Trophoblast cell (in vitro differentiated cells and primary cell): ENCODE data around the gene RTN4R.
A peak's percentile ranks its signal among the peaks of the same experiment; 100 is the strongest.
"Not testable (repeated sequence)": the region's sequence is repeated elsewhere in the genome, so short reads cannot be mapped to it uniquely, and the experiment has no call there.

Experiments
- DNase-seq, 2 donors: peaks; one replicate each; pipeline ENCODE4 v3.0.0-alpha.2; 2016
- H2AFZ ChIP-seq: 2 replicates; pipeline ENCODE4 v1.6.1; 2013; ENCODE audit warnings: low read length, moderate library complexity, mild to moderate bottlenecking; ENCODE audit not compliant: insufficient read depth, poor library complexity
- H2AK5ac ChIP-seq: 2 replicates; pipeline ENCODE4 v1.6.1; 2013; ENCODE audit warnings: mild to moderate bottlenecking, low read length
- H2BK120ac ChIP-seq: 2 replicates; pipeline ENCODE4 v1.6.1; 2013; ENCODE audit warnings: low read length, mild to moderate bottlenecking, moderate library complexity; ENCODE audit not compliant: insufficient read depth, poor library complexity
- H2BK12ac ChIP-seq: 2 replicates; pipeline ENCODE4 v1.6.1; 2013; ENCODE audit warnings: mild to moderate bottlenecking, low read length, moderate library complexity
- H2BK5ac ChIP-seq: 2 replicates; pipeline ENCODE4 v1.6.1; 2013; ENCODE audit warnings: low read length, low read depth, moderate library complexity, mild to moderate bottlenecking; ENCODE audit not compliant: poor library complexity
- H3K14ac ChIP-seq: 2 replicates; pipeline ENCODE4 v1.6.1; 2013; ENCODE audit warnings: mild to moderate bottlenecking, low read length
- H3K18ac ChIP-seq: 2 replicates; pipeline ENCODE4 v1.6.1; 2013; ENCODE audit warnings: mild to moderate bottlenecking, low read length
- H3K23ac ChIP-seq: 2 replicates; pipeline ENCODE4 v1.6.1; 2013; ENCODE audit warnings: low read length
- H3K27ac ChIP-seq: 2 replicates; pipeline ENCODE4 v1.5.1; 2013; ENCODE audit warnings: low read depth, mild to moderate bottlenecking, inconsistent platforms, low read length, moderate library complexity
- H3K27me3 ChIP-seq: 2 replicates; pipeline ENCODE4 v1.6.1; 2013; ENCODE audit warnings: inconsistent platforms, mild to moderate bottlenecking, low read length, moderate library complexity; ENCODE audit not compliant: insufficient read depth
- H3K36me3 ChIP-seq, 2 experiments: 1 replicate in 1 of 2; 2 replicates in 1 of 2; pipeline ENCODE4 v1.6.1; 2013; ENCODE audit warnings: low read length in 2 of 2, mild to moderate bottlenecking in 2 of 2, moderate library complexity in 1 of 2; ENCODE audit not compliant: insufficient read depth in 2 of 2, control insufficient read depth in 1 of 2
- H3K4ac ChIP-seq: 2 replicates; pipeline ENCODE4 v1.6.1; 2013; ENCODE audit warnings: low read depth, mild to moderate bottlenecking, low read length, moderate library complexity
- H3K4me1 ChIP-seq, 2 experiments: 1 replicate in 1 of 2; 2 replicates in 1 of 2; pipeline ENCODE4 v1.6.1; 2013; ENCODE audit warnings: low read length in 2 of 2, mild to moderate bottlenecking in 2 of 2, moderate library complexity in 1 of 2; ENCODE audit not compliant: insufficient read depth in 2 of 2, control insufficient read depth in 1 of 2
- H3K4me2 ChIP-seq: 2 replicates; pipeline ENCODE4 v1.6.1; 2013; ENCODE audit warnings: inconsistent platforms, mild to moderate bottlenecking, low read length, moderate library complexity
- H3K4me3 ChIP-seq: 2 replicates; pipeline ENCODE4 v1.5.1; 2013; ENCODE audit warnings: mild to moderate bottlenecking, low read depth, low read length, inconsistent platforms
- H3K79me1 ChIP-seq: one replicate; pipeline ENCODE4 v1.6.1; 2013; ENCODE audit warnings: low read length
- H3K79me2 ChIP-seq: 2 replicates; pipeline ENCODE4 v1.6.1; 2013; ENCODE audit warnings: low read length, mild to moderate bottlenecking; ENCODE audit not compliant: control insufficient read depth, insufficient read depth, poor library complexity
- H3K9ac ChIP-seq: 2 replicates; pipeline ENCODE4 v1.6.1; 2013; ENCODE audit warnings: mild to moderate bottlenecking, low read length
- H3K9me3 ChIP-seq: 2 replicates; pipeline ENCODE4 v1.6.1; 2013; ENCODE audit warnings: low read depth, mild to moderate bottlenecking, control low read depth, inconsistent platforms, low read length; ENCODE audit not compliant: insufficient read depth
- H4K12ac ChIP-seq: 2 replicates; pipeline ENCODE4 v1.6.1; 2013; ENCODE audit warnings: low read depth, mild to moderate bottlenecking, low read length, moderate library complexity
- H4K8ac ChIP-seq: 2 replicates; pipeline ENCODE4 v1.6.1; 2013; ENCODE audit warnings: low read depth, mild to moderate bottlenecking, low read length, moderate library complexity
- H4K91ac ChIP-seq: one replicate; pipeline ENCODE4 v1.6.1; 2013; ENCODE audit warnings: low read depth, mild to moderate bottlenecking, low read length, moderate library complexity
- WGBS: extraction: QIAGEN DNeasy Blood & Tissue Kit; methylation state at CpG from one replicate; pipeline ENCODE4 v1.1.7; 2013; ENCODE audit warnings: missing lambda C conversion rate; ENCODE audit not compliant: insufficient read length, insufficient coverage; ENCODE audit errors: extremely low coverage; 5-methylcytosine and 5-hydroxymethylcytosine counted together

Gene RTN4R

GRCh38 chr22:20285473-20286311, 17.6 kb upstream of the RTN4R start:
- no CpG with 5 or more reads among the region's 12 CpGs for WGBS
- H4K91ac ChIP-seq, H3K18ac ChIP-seq: not testable (repeated sequence)

GRCh38 chr22:20284471-20285086, 16.5 kb upstream of the RTN4R start:
- H3K79me2 ChIP-seq: no peaks in the 10 kb centered on the region
- no CpG with 5 or more reads among the region's 13 CpGs for WGBS
- H2BK12ac ChIP-seq: no peak overlapping the region
- no peak overlapping the region for H2AFZ ChIP-seq
- H4K8ac ChIP-seq: no peak overlapping the region
- H2AK5ac ChIP-seq: no peak overlapping the region
- no peak overlapping the region for H3K4me2 ChIP-seq
- H3K18ac ChIP-seq: no peak overlapping the region
- H4K91ac ChIP-seq: no peak overlapping the region
- H2BK5ac ChIP-seq: no peak overlapping the region
- H3K27me3 ChIP-seq: no peaks in the 10 kb centered on the region
- no peak overlapping the region for H3K4me3 ChIP-seq
- no peak overlapping the region for H3K9ac ChIP-seq
- no peaks in the 10 kb centered on the region for H3K36me3 ChIP-seq
- no peak overlapping the region for H3K27ac ChIP-seq
- DNase-seq: no peak
- no peak overlapping the region for H3K23ac ChIP-seq
- H3K9me3 ChIP-seq: peaks cover 2% of the 10 kb centered on the region
- H3K79me1 ChIP-seq: no peaks in the 10 kb centered on the region
- no peak overlapping the region for H2BK120ac ChIP-seq
- H3K4me1 ChIP-seq: no peaks in the 10 kb centered on the region
- H3K14ac ChIP-seq: no peak overlapping the region
- no peak overlapping the region for H3K4ac ChIP-seq
- no peak overlapping the region for H4K12ac ChIP-seq

More at GRCh38 chr22:20285473-20286311, 17.6 kb upstream of the RTN4R start:
- H4K12ac ChIP-seq, H3K23ac ChIP-seq, H3K36me3 ChIP-seq, H3K9ac ChIP-seq, H3K9me3 ChIP-seq, H3K4me1 ChIP-seq, H3K4me2 ChIP-seq, H2BK120ac ChIP-seq, H3K27me3 ChIP-seq, H3K79me2 ChIP-seq, H3K79me1 ChIP-seq, H3K4ac ChIP-seq, H2BK5ac ChIP-seq, H3K14ac ChIP-seq, H3K4me3 ChIP-seq, H3K27ac ChIP-seq, H2AFZ ChIP-seq, H2AK5ac ChIP-seq, H2BK12ac ChIP-seq, H4K8ac ChIP-seq: not testable (repeated sequence)
- peak; percentile 30 to 75 for DNase-seq

DNA sequence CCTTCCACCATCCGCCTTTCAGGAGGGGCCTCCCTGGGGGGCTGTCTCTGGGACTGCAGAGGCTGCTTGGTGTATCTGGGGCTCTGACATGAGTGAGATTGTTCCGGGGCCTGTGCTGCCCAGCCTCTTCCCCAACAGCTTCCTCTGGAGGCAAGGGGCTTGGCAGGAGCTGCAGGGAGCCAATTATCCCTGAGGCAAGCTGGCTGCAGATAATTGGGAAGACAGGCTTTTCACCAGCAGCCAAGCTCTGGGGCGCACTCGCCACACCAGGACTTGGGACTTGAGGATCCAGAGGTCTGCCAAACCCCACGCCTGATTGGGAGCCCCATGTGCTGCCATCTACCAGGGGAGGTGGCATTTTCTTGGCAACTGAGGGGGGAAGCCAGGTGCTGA, 15.6 kb upstream of the RTN4R start:
- Histone ChIP-seq H4K91ac (no peak overlapping the region), H3K14ac (no peak overlapping the region), H3K18ac (no peak overlapping the region), H2BK12ac (no peak overlapping the region), H2BK5ac (no peak overlapping the region), H3K4ac (no peak overlapping the region), H3K9me3 (peaks cover 2% of the 10 kb centered on the region), H3K4me2 (no peak overlapping the region), H2AK5ac (no peak overlapping the region), H3K4me3 (no peak overlapping the region), H2BK120ac (no peak overlapping the region), H3K9ac (no peak overlapping the region), H3K79me1 (no peaks in the 10 kb centered on the region), H4K12ac (no peak overlapping the region), H3K27me3 (no peaks in the 10 kb centered on the region), H4K8ac (no peak overlapping the region), H3K79me2 (no peaks in the 10 kb centered on the region), H2AFZ (no peak overlapping the region), H3K4me1 (no peaks in the 10 kb centered on the region), H3K36me3 (no peaks in the 10 kb centered on the region), H3K27ac (no peak overlapping the region), H3K23ac (no peak overlapping the region)
- WGBS: no CpG with 5 or more reads among the region's 5 CpGs
- DNase-seq: no peak

DNA sequence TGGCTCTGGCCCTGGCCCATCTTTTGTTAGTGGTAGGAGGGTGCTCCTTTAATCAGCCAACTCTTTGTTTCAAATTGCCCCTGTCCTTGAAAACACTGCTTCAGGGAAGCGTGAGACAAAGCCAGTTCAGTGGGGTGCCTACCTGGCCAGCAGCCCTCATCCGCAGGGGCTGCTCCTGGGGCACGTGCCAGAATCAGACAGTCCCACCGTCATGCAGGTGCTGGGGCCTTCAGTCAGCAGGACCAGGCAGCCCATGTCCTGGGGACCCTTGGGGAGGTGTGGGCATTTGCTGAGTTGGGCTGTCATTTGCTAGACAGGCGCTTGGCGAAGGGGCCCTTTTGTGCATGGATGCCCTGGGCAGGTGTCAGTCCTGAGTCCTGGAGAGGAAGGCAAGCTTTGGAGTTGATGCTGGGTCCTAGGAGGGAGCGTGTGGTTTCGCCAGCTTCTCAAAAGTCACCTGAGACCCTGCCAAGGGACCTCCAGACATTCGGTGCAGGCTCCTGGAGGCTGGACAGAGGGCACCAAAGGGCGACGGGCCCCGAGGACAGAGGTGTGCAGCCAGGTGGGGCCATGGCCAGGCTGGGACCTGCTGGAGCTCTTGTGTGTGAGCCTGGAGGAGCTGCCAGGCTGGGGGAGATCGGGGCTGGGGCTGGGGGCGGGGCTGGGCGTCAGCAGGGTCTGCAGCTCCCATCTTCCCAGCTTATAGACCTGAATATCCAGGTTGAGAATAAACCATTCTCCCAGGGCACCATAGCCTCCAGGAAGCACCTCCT, 15.0 kb upstream of the RTN4R start:
- Histone ChIP-seq H3K4me2 (no peak overlapping the region), H3K9me3 (peaks cover 2% of the 10 kb centered on the region), H3K36me3 (no peaks in the 10 kb centered on the region), H3K23ac (no peak overlapping the region), H3K4ac (no peak overlapping the region), H3K4me3 (no peak overlapping the region), H3K18ac (no peak overlapping the region), H3K27me3 (no peaks in the 10 kb centered on the region), H2AK5ac (no peak overlapping the region), H4K8ac (no peak overlapping the region), H4K12ac (no peak overlapping the region), H2BK12ac (no peak overlapping the region), H3K79me1 (no peaks in the 10 kb centered on the region), H3K79me2 (no peaks in the 10 kb centered on the region), H2BK120ac (no peak overlapping the region), H4K91ac (no peak overlapping the region), H2AFZ (no peak overlapping the region), H3K14ac (no peak overlapping the region), H2BK5ac (no peak overlapping the region), H3K9ac (no peak overlapping the region), H3K4me1 (no peaks in the 10 kb centered on the region), H3K27ac (no peak overlapping the region)
- no peak for DNase-seq
- WGBS: no CpG with 5 or more reads among the region's 15 CpGs
